Kasumi-1 (cell line): ENCODE measurements around the gene HPGDS.
A peak's percentile ranks its signal among the peaks of the same experiment; 100 is the strongest.
"Not testable (repeated sequence)": the region's sequence is repeated elsewhere in the genome, so short reads cannot be mapped to it uniquely, and the experiment has no call there.

ENCODE experiments used
- DNase-seq, 2 experiments: peaks; one replicate each; lab custom pipeline; 2025; lab: John Stamatoyannopoulos, UW

The HPGDS gene

GRCh38 chr4:94319927-94320326, 22.7 kb downstream of the HPGDS start:
- not testable (repeated sequence) for DNase-seq

- no peak for DNase-seq
Observed at GRCh38 chr4:94307231-94307871, 35.3 kb downstream of the HPGDS start.

- no peak for DNase-seq
Observed at GRCh38 chr4:94306713-94307112, 35.9 kb downstream of the HPGDS start.

GRCh38 chr4:94305466-94306225, 37.0 kb downstream of the HPGDS start:
- DNase-seq: no peak

GRCh38 chr4:94304365-94304971, 38.2 kb downstream of the HPGDS start:
- DNase-seq: peak; percentile 32 to 70

GRCh38 chr4:94302191-94302590, 40.4 kb downstream of the HPGDS start:
- peak; percentile 32 to 37 for DNase-seq

GRCh38 chr4:94298725-94299252, 43.8 kb downstream of the HPGDS start:
- DNase-seq: no peak

- DNase-seq: not testable (repeated sequence)
Observed at GRCh38 chr4:94295473-94295872, 47.2 kb downstream of the HPGDS start.

- DNase-seq: not testable (repeated sequence)
Observed at GRCh38 chr4:94293981-94294380, 48.7 kb downstream of the HPGDS start.

- peak; percentile 5 to 23 for DNase-seq
Observed at GRCh38 chr4:94290245-94290644, 52.4 kb downstream of the HPGDS start.

GRCh38 chr4:94285666-94286065, 57.0 kb downstream of the HPGDS start:
- no peak for DNase-seq

GRCh38 chr4:94284889-94285288, 57.7 kb downstream of the HPGDS start:
- no peak for DNase-seq

GRCh38 chr4:94278781-94279180, 63.9 kb downstream of the HPGDS start:
- no peak for DNase-seq

- no peak for DNase-seq
Observed at GRCh38 chr4:94277534-94277933, 65.1 kb downstream of the HPGDS start.

- no peak for DNase-seq
Observed at GRCh38 chr4:94276204-94276603, 66.4 kb downstream of the HPGDS start.

GRCh38 chr4:94274912-94275311, 67.7 kb downstream of the HPGDS start:
- no peak for DNase-seq

- no peak for DNase-seq
Observed at GRCh38 chr4:94271248-94271647, 71.4 kb downstream of the HPGDS start.

- DNase-seq: no peak
Observed at GRCh38 chr4:94267037-94267436, 75.6 kb downstream of the HPGDS start.

GRCh38 chr4:94262163-94263016, 80.2 kb downstream of the HPGDS start:
- peak in 1 of 2 experiments; percentile 6 for DNase-seq

- peak; percentile 41 to 62 for DNase-seq
Observed at GRCh38 chr4:94256828-94257227, 85.8 kb downstream of the HPGDS start.

- no peak for DNase-seq
Observed at GRCh38 chr4:94256144-94256783, 86.4 kb downstream of the HPGDS start.
